Nephron progenitor cell (in vitro differentiated cells): Measurements from ENCODE around the gene GAS2.

Experiments used
- DNase-seq: peaks from one replicate; pipeline ENCODE4 v3.0.0; 2021
- H3K27ac Mint-ChIP-seq: 2 replicates; pipeline ENCODE4 v1.8.0; 2021; ENCODE audit warnings: mild to moderate bottlenecking, moderate library complexity, mixed read lengths
- H3K27me3 Mint-ChIP-seq: 2 replicates; pipeline ENCODE4 v1.8.0; 2021; ENCODE audit warnings: mild to moderate bottlenecking, low read depth, mixed read lengths; ENCODE audit not compliant: poor library complexity
- H3K36me3 Mint-ChIP-seq: 2 replicates; pipeline ENCODE4 v1.8.0; 2021; ENCODE audit warnings: low read depth, mixed read lengths
- H3K4me1 Mint-ChIP-seq: 2 replicates; pipeline ENCODE4 v1.8.0; 2021; ENCODE audit warnings: mixed read lengths
- H3K4me3 Mint-ChIP-seq: 2 replicates; pipeline ENCODE4 v1.8.0; 2021; ENCODE audit warnings: mild to moderate bottlenecking, moderate library complexity, mixed read lengths
- H3K9me3 Mint-ChIP-seq: 2 replicates; pipeline ENCODE4 v1.8.0; 2021; ENCODE audit warnings: mild to moderate bottlenecking, moderate library complexity, mixed read lengths
- CTCF ChIP-seq: fragments of 200-600 bp; sonication (generic); IDR thresholded peaks from 2 replicates; pipeline ENCODE4 v1.5.0; 2021; ENCODE audit warnings: antibody characterized with exemption

GAS2 gene

GRCh38 chr11:22666325-22666687, at the start of gene GAS2:
Gene GAS2 (plus strand): TSS chr11:22666611. CDS start chr11:22674870, 8,259 bp downstream.
- Mint-ChIP-seq H3K27ac (peak within 1 kb of the TSS; percentile 95), H3K4me1 (peaks cover 33% of the 10 kb centered on the region), H3K4me3 (peak within 1 kb of the TSS; percentile 89), H3K9me3 (no peaks in the 10 kb centered on the region), H3K36me3 (no peaks in the 10 kb centered on the region), H3K27me3 (peaks cover 5% of the 10 kb centered on the region)
- TF ChIP-seq CTCF: no peak
- peak; percentile 18 for DNase-seq

- H3K27me3 Mint-ChIP-seq: no peaks in the 10 kb centered on the region
- peaks cover 9% of the 10 kb centered on the region for H3K9me3 Mint-ChIP-seq
- peaks cover 39% of the 10 kb centered on the region for H3K36me3 Mint-ChIP-seq
- no peak for DNase-seq
- no peak overlapping the region for H3K27ac Mint-ChIP-seq
- no peak for TF ChIP-seq CTCF
- no peak overlapping the region for H3K4me3 Mint-ChIP-seq
- H3K4me1 Mint-ChIP-seq: peaks cover 10% of the 10 kb centered on the region
Measured at GRCh38 chr11:22617868-22618267, 48.5 kb upstream of the GAS2 start.

- TF ChIP-seq CTCF: peak; percentile 18
- H3K27me3 Mint-ChIP-seq: no peaks in the 10 kb centered on the region
- H3K9me3 Mint-ChIP-seq: peaks cover 15% of the 10 kb centered on the region
- H3K4me1 Mint-ChIP-seq: peaks cover 38% of the 10 kb centered on the region
- H3K27ac Mint-ChIP-seq: peak overlapping the region; percentile 99
- DNase-seq: peak; percentile 67
- peak overlapping the region; percentile 97 for H3K4me3 Mint-ChIP-seq
- H3K36me3 Mint-ChIP-seq: peaks cover 59% of the 10 kb centered on the region
Measured at GRCh38 chr11:22624742-22625447, 41.5 kb upstream of the GAS2 start.

- H3K4me3 Mint-ChIP-seq: peak within 1 kb of the TSS; percentile 97
- H3K27ac Mint-ChIP-seq: peak within 1 kb of the TSS; percentile 99
- TF ChIP-seq CTCF: no peak
- peak; percentile 85 for DNase-seq
- no peaks in the 10 kb centered on the region for H3K27me3 Mint-ChIP-seq
- H3K4me1 Mint-ChIP-seq: peaks cover 38% of the 10 kb centered on the region
- peaks cover 52% of the 10 kb centered on the region for H3K36me3 Mint-ChIP-seq
- peaks cover 15% of the 10 kb centered on the region for H3K9me3 Mint-ChIP-seq
Measured at GRCh38 chr11:22625448-22626287, 40.7 kb upstream of the GAS2 start, which contains the start of gene FANCF. Gene FANCF (minus strand): TSS chr11:22625823. CDS start chr11:22625810, 13 bp downstream.

- H3K4me1 Mint-ChIP-seq: peaks cover 38% of the 10 kb centered on the region
- no peak for DNase-seq
- peak overlapping the region; percentile 97 for H3K4me3 Mint-ChIP-seq
- H3K27me3 Mint-ChIP-seq: no peaks in the 10 kb centered on the region
- TF ChIP-seq CTCF: no peak
- H3K9me3 Mint-ChIP-seq: peaks cover 15% of the 10 kb centered on the region
- peaks cover 41% of the 10 kb centered on the region for H3K36me3 Mint-ChIP-seq
- H3K27ac Mint-ChIP-seq: no peak overlapping the region
Measured at GRCh38 chr11:22626573-22627239, 39.7 kb upstream of the GAS2 start.
